ENCODE results near the gene ERCC6. TPM values are rescaled to one million over a fixed set of nuclear protein-coding genes. Genes with fewer than 3 reads are reported as not detected.

ERCC6 gene
- total RNA-seq, 6 experiments from 2014 or later: 52.5 to 97.5 (median 59.3) TPM

DNA sequence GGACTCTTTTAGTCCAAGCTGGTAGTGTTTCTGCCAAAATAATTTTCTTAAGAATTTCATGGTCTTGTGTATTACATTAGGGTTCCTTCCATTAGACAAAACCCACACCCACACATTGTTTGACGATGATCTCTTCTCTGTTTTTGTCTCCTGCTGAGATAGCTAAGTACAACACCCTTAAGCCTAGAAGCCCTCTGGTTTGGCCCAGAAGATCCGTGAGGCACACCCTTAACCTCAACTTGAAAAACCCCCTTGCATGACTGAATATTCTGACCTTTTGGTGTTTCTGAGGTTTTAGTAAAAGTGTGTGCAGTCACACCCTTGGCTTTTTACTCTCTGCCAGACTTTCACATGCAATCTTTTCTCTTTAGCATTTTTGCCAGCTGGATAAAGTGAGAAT is 29.3 kb upstream of the ERCC6 start:
- Mint-ChIP-seq H3K27me3 (ENCODE audit: insufficient read depth) (no peaks in the 10 kb centered on the region; the same call in 1 of the 2 replicates), H3K27ac (peak overlapping the region; percentile 86), H3K4me3 (peak overlapping the region; percentile 70), H3K9me3 (peaks cover 26% of the 10 kb centered on the region), H3K4me1 (ENCODE audit: low read depth) (peaks cover 96% of the 10 kb centered on the region), H3K36me3 (ENCODE audit: low read depth) (peaks cover 27% of the 10 kb centered on the region)
- TF ChIP-seq, protein P1, sequence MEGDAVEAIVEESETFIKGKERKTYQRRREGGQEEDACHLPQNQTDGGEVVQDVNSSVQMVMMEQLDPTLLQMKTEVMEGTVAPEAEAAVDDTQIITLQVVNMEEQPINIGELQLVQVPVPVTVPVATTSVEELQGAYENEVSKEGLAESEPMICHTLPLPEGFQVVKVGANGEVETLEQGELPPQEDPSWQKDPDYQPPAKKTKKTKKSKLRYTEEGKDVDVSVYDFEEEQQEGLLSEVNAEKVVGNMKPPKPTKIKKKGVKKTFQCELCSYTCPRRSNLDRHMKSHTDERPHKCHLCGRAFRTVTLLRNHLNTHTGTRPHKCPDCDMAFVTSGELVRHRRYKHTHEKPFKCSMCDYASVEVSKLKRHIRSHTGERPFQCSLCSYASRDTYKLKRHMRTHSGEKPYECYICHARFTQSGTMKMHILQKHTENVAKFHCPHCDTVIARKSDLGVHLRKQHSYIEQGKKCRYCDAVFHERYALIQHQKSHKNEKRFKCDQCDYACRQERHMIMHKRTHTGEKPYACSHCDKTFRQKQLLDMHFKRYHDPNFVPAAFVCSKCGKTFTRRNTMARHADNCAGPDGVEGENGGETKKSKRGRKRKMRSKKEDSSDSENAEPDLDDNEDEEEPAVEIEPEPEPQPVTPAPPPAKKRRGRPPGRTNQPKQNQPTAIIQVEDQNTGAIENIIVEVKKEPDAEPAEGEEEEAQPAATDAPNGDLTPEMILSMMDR (IDR thresholded peaks at IDR 0.05): no peak
- DNase-seq: peak; percentile 60

DNA sequence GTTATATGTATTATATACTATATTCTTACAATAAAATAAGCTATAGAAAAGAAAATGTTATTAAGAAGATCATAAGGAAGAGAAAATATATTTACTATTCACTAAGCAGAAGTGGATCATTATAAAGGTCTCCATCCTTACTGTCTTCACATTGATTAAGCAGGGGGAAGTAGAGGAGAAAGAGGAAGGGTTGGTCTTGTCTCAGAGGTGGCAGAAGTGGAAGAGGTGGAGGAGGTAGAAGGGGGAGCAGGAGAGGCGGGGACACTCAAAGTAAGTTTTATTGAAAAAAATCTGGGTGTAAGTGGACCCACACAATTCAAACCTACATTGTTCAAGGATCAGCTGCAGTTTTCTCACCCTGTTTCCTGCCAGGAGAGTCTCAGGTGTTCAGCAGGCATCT is 28.9 kb upstream of the ERCC6 start:
- TF ChIP-seq, protein P1 (IDR thresholded peaks at IDR 0.05): no peak
- Mint-ChIP-seq H3K4me3 (peak overlapping the region; percentile 70), H3K27me3 (ENCODE audit: insufficient read depth) (no peaks in the 10 kb centered on the region; the same call in 1 of the 2 replicates), H3K36me3 (ENCODE audit: low read depth) (peaks cover 27% of the 10 kb centered on the region), H3K9me3 (peaks cover 26% of the 10 kb centered on the region), H3K4me1 (ENCODE audit: low read depth) (peaks cover 96% of the 10 kb centered on the region), H3K27ac (peak overlapping the region; percentile 86)
- no peak for DNase-seq

DNA sequence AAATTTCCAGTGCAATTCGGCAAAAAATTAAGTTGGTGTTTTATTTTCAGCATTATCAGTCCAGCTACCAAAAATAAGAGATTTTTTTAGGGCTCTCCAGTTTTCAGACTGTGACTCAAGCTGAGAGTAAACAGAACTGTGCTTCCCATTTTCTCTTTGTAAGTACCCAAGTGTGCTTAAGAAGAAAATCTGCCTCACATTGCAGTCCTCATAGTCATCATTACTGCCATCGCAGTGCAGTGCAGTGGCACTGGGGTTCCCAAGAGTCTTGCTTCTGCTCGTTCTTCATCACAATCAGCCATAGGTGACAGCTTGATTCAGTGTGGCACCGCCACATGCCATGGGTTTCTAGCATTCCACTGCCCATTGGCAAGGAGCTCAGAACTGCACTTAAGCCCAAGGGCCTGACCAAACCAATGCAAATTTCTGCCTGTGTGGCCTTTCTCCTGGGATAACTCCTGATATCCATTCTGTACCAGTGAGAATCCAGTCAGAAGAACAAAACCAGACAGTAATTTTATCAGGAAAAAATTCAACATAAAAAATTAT is 25.6 kb upstream of the ERCC6 start:
- Mint-ChIP-seq H3K4me1 (ENCODE audit: low read depth) (peaks cover 96% of the 10 kb centered on the region), H3K27me3 (ENCODE audit: insufficient read depth) (no peaks in the 10 kb centered on the region; the same call in 1 of the 2 replicates), H3K9me3 (peaks cover 18% of the 10 kb centered on the region), H3K4me3 (peak overlapping the region; percentile 13; the same call in 1 of the 2 replicates), H3K27ac (peak overlapping the region; percentile 73), H3K36me3 (ENCODE audit: low read depth) (peaks cover 25% of the 10 kb centered on the region)
- TF ChIP-seq, protein P1 (IDR thresholded peaks at IDR 0.05): no peak
- peak; percentile 73 for DNase-seq

DNA sequence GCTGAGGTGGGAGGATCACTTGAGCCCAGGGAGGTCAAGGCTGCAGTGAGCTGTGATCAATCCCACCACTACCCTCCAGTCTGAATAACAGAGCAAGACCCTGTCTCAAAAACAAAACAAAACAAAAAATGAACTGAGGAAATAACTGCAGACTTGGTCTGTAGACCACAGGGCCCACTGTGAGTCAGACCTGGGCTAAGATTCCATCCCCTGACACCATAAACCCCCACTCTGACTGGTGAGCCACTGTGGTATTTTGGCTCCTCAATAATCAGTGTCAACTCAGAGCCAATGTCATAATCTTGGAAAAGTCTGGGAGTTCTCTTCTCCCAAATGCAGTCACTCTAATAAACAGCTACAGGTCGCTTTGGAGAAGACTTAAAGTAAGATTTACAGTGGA is 24.0 kb upstream of the ERCC6 start:
- H3K4me3 Mint-ChIP-seq: peak overlapping the region; percentile 39
- H3K36me3 Mint-ChIP-seq (ENCODE audit: low read depth): peaks cover 12% of the 10 kb centered on the region
- TF ChIP-seq, protein P1 (IDR thresholded peaks at IDR 0.05): no peak
- H3K27ac Mint-ChIP-seq: peak overlapping the region; percentile 73
- H3K27me3 Mint-ChIP-seq (ENCODE audit: insufficient read depth): no peaks in the 10 kb centered on the region; the same call in 1 of the 2 replicates
- H3K9me3 Mint-ChIP-seq: peaks cover 7% of the 10 kb centered on the region; the same call in 1 of the 2 replicates
- DNase-seq: peak; percentile 48
- H3K4me1 Mint-ChIP-seq (ENCODE audit: low read depth): peaks cover 91% of the 10 kb centered on the region

DNA sequence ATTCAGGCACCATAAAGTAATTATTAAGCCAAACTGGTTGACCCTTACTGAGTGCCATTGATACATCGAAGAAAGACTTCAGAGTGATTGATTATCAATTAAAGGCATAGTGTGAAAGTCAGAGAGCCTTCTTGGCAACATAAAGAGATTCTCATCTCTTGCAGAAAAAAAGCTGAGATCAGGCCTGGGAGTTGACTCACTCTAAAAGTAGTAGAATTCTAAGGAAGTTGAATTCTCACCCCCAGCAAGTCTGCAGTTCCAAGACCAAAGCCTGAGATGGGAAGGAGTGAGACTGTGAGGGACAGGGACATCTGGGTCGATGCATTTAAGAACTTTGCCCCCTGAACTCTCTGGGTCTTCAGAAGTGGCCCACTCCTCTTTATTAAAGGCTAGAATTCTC is 21.6 kb upstream of the ERCC6 start:
- Mint-ChIP-seq H3K36me3 (ENCODE audit: low read depth) (peaks cover 12% of the 10 kb centered on the region), H3K9me3 (peaks cover 6% of the 10 kb centered on the region), H3K27ac (peak overlapping the region; percentile 53; the same call in 1 of the 2 replicates), H3K4me1 (ENCODE audit: low read depth) (peaks cover 94% of the 10 kb centered on the region), H3K4me3 (no peak overlapping the region), H3K27me3 (ENCODE audit: insufficient read depth) (peaks cover 3% of the 10 kb centered on the region)
- TF ChIP-seq, protein P1 (IDR thresholded peaks at IDR 0.05): no peak
- DNase-seq: no peak
